ENCODE measurements around the gene EPB41L2. TPM values are rescaled to one million over a fixed set of nuclear protein-coding genes. Genes with fewer than 3 reads are reported as not detected.
A peak's percentile ranks its signal among the peaks of the same experiment; 100 is the strongest.

Gene EPB41L2
- total RNA-seq, 1 donor from 2014 or later = 61.8 TPM

DNA sequence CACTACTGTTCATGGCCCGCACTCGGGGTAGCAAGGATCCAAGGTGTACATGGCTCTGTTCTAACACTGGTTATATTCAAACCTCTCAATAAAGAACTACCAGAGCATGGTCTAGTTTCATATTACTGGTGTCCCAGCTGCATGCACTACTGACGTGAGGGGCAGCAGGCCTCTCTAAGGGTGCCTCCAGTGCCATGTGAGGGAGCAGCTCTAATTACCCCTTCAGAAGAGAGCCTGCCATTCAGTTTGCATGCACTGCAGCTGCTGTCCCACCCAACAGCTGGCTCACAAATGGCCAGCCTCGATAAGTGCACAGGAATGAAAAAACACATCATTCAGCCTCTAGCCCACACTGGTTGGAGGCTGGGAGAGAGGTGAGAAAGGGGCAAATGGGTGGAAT is 150.6 kb downstream of the EPB41L2 start:
- Mint-ChIP-seq H3K4me3 (no peak overlapping the region), H3K9me3 (peaks cover 21% of the 10 kb centered on the region), H3K27ac (no peak overlapping the region), H3K27me3 (ENCODE audit: insufficient read depth, low read depth) (peaks cover 2% of the 10 kb centered on the region), H3K4me1 (no peaks in the 10 kb centered on the region), H3K36me3 (peaks cover 20% of the 10 kb centered on the region)
- TF ChIP-seq EZH2phosphoT487 (IDR thresholded peaks at IDR 0.05) (no peak), EZH2 (IDR thresholded peaks at IDR 0.05) (no peak)
- TF ChIP-seq, protein P1, sequence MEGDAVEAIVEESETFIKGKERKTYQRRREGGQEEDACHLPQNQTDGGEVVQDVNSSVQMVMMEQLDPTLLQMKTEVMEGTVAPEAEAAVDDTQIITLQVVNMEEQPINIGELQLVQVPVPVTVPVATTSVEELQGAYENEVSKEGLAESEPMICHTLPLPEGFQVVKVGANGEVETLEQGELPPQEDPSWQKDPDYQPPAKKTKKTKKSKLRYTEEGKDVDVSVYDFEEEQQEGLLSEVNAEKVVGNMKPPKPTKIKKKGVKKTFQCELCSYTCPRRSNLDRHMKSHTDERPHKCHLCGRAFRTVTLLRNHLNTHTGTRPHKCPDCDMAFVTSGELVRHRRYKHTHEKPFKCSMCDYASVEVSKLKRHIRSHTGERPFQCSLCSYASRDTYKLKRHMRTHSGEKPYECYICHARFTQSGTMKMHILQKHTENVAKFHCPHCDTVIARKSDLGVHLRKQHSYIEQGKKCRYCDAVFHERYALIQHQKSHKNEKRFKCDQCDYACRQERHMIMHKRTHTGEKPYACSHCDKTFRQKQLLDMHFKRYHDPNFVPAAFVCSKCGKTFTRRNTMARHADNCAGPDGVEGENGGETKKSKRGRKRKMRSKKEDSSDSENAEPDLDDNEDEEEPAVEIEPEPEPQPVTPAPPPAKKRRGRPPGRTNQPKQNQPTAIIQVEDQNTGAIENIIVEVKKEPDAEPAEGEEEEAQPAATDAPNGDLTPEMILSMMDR (IDR thresholded peaks at IDR 0.05) = no peak
- Histone ChIP-seq H3F3A (ENCODE audit: low read depth) (peaks cover 7% of the 10 kb centered on the region), H2AFZ (replicated peaks) (no peak overlapping the region), H3K27me3 (no peaks in the 10 kb centered on the region), H3K36me3 (no peaks in the 10 kb centered on the region), H3K4me1 (peaks cover 8% of the 10 kb centered on the region), H4K20me1 (ENCODE audit: low read depth) (no peaks in the 10 kb centered on the region), H3K27ac (no peak overlapping the region), H3K4me3 (no peak overlapping the region), H3K79me2 (ENCODE audit: low read depth) (no peaks in the 10 kb centered on the region), H3K9me3 (ENCODE audit: low read depth) (no peaks in the 10 kb centered on the region), H3K9ac (no peak overlapping the region), H3K4me2 (no peak overlapping the region)
- DNase-seq (ENCODE audit: low spot score) = no peak

DNA sequence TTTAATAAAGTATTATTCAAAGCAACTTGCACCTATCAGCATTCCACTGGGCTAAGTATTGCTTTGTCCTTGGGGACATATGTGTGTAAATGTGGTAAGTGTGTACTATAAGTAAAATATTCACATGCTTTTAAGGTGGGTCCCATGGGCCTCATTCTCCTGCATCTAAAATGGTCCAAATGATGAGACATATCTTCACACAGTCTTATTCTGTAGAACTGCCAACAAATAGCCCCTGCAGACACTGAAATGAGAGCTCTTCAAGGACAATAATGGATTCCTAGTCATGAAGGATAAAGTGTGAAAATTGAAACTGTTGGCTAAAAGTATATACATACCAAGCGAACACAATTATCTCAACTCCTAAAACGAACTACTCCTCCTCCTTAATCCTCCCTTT is 154.1 kb downstream of the EPB41L2 start:
- H3K27ac ChIP-seq = peak overlapping the region; percentile 39
- H3K27me3 ChIP-seq = no peaks in the 10 kb centered on the region
- no peaks in the 10 kb centered on the region for H3K79me2 ChIP-seq (ENCODE audit: low read depth)
- peak overlapping the region; percentile 2 for H3K4me2 ChIP-seq
- H3K36me3 ChIP-seq = no peaks in the 10 kb centered on the region
- H3K4me1 ChIP-seq = peaks cover 8% of the 10 kb centered on the region
- peaks cover 17% of the 10 kb centered on the region for H3K9me3 Mint-ChIP-seq
- no peak overlapping the region for H3K4me3 ChIP-seq
- H4K20me1 ChIP-seq (ENCODE audit: low read depth) = no peaks in the 10 kb centered on the region
- TF ChIP-seq EZH2phosphoT487 (IDR thresholded peaks at IDR 0.05) = no peak
- TF ChIP-seq, protein P1 (IDR thresholded peaks at IDR 0.05) = no peak
- TF ChIP-seq EZH2 (IDR thresholded peaks at IDR 0.05) = no peak
- H3K27ac Mint-ChIP-seq = no peak overlapping the region
- H3K9ac ChIP-seq = no peak overlapping the region
- peaks cover 2% of the 10 kb centered on the region for H3K27me3 Mint-ChIP-seq (ENCODE audit: insufficient read depth, low read depth)
- peaks cover 12% of the 10 kb centered on the region for H3K36me3 Mint-ChIP-seq
- H2AFZ ChIP-seq (replicated peaks) = no peak overlapping the region
- H3F3A ChIP-seq (ENCODE audit: low read depth) = peaks cover 7% of the 10 kb centered on the region
- H3K4me1 Mint-ChIP-seq = no peaks in the 10 kb centered on the region
- no peak for DNase-seq (ENCODE audit: low spot score)
- H3K4me3 Mint-ChIP-seq = no peak overlapping the region
- H3K9me3 ChIP-seq (ENCODE audit: low read depth) = no peaks in the 10 kb centered on the region

DNA sequence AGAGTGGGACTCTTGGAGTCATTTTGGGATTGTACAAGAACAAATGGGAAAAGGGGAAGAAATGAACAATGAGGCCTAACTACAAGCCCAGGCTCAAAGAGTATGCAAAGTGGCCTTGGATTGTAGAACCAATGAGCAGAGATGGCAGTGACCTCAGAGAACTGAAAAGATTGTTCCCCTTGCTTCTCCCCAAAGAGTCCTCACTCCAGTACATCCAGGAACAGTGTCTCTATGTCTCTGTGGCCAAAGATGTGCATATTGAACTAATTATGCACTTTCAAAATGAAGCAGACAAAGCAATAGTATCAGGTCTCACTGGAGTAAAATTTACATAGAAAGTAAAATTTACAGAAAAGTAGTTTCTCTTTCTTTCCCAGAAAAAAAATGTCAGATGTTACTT is 154.9 kb downstream of the EPB41L2 start:
- Mint-ChIP-seq H3K27me3 (ENCODE audit: insufficient read depth, low read depth) (peaks cover 2% of the 10 kb centered on the region), H3K4me1 (peaks cover 5% of the 10 kb centered on the region), H3K27ac (no peak overlapping the region), H3K36me3 (peaks cover 12% of the 10 kb centered on the region), H3K9me3 (peaks cover 17% of the 10 kb centered on the region), H3K4me3 (no peak overlapping the region)
- no peaks in the 10 kb centered on the region for H3K27me3 ChIP-seq
- no peak overlapping the region for H3K4me2 ChIP-seq
- peaks cover 12% of the 10 kb centered on the region for H3F3A ChIP-seq (ENCODE audit: low read depth)
- no peak for DNase-seq (ENCODE audit: low spot score)
- H4K20me1 ChIP-seq (ENCODE audit: low read depth) = no peaks in the 10 kb centered on the region
- no peak overlapping the region for H3K4me3 ChIP-seq
- no peak overlapping the region for H3K27ac ChIP-seq
- no peak overlapping the region for H2AFZ ChIP-seq (replicated peaks)
- no peaks in the 10 kb centered on the region for H3K36me3 ChIP-seq
- H3K9me3 ChIP-seq (ENCODE audit: low read depth) = no peaks in the 10 kb centered on the region
- H3K4me1 ChIP-seq = peaks cover 15% of the 10 kb centered on the region
- H3K9ac ChIP-seq = no peak overlapping the region
- TF ChIP-seq, protein P1 (IDR thresholded peaks at IDR 0.05) = no peak
- TF ChIP-seq EZH2 (IDR thresholded peaks at IDR 0.05) = no peak
- no peak for TF ChIP-seq EZH2phosphoT487 (IDR thresholded peaks at IDR 0.05)
- H3K79me2 ChIP-seq (ENCODE audit: low read depth) = no peaks in the 10 kb centered on the region
